ENCODE data around the gene CHST1.

GRCh38 chr11:45622283-45622682 lies 43.1 kb downstream of the CHST1 start:
- no peak for TF ChIP-seq CTCF (IDR thresholded peaks at IDR 0.05)
- no peak for TF ChIP-seq POLR2A (IDR thresholded peaks at IDR 0.05)

All from testis (tissue), 2 donors.